Mesodermal cell (in vitro differentiated cells): ENCODE results near the gene SLC25A13.

Experiments
- H3K27ac ChIP-seq: 2 replicates; pipeline ENCODE4 v1.7.0; 2013; ENCODE audit warnings: mild to moderate bottlenecking, low read depth, low read length, moderate library complexity; ENCODE audit not compliant: severe bottlenecking
- H3K36me3 ChIP-seq: 2 replicates; pipeline ENCODE4 v1.7.1; 2013; ENCODE audit warnings: mild to moderate bottlenecking, low read length, moderate library complexity; ENCODE audit not compliant: control insufficient read depth, insufficient read depth
- H3K4me1 ChIP-seq: one replicate; pipeline ENCODE4 v1.7.1; 2013; ENCODE audit warnings: mild to moderate bottlenecking, low read length; ENCODE audit not compliant: insufficient read depth, control insufficient read depth, poor library complexity, severe bottlenecking
- H3K4me3 ChIP-seq: 2 replicates; pipeline ENCODE4 v1.7.0; 2013; ENCODE audit warnings: low read length, control low read depth, mild to moderate bottlenecking; ENCODE audit not compliant: insufficient read depth, poor library complexity, severe bottlenecking; ENCODE audit errors: extremely low read depth
- H3K9me3 ChIP-seq: 2 replicates; pipeline ENCODE4 v1.7.1; 2013; ENCODE audit warnings: mild to moderate bottlenecking, low read length, moderate library complexity; ENCODE audit not compliant: control insufficient read depth
- WGBS, 2 experiments: methylation state at CpG; one replicate each; pipeline ENCODE4 v1.1.5; 2013; ENCODE audit warnings: missing lambda C conversion rate in 2 of 2; ENCODE audit not compliant: insufficient coverage in 2 of 2; 5-methylcytosine and 5-hydroxymethylcytosine counted together

The SLC25A13 gene

DNA sequence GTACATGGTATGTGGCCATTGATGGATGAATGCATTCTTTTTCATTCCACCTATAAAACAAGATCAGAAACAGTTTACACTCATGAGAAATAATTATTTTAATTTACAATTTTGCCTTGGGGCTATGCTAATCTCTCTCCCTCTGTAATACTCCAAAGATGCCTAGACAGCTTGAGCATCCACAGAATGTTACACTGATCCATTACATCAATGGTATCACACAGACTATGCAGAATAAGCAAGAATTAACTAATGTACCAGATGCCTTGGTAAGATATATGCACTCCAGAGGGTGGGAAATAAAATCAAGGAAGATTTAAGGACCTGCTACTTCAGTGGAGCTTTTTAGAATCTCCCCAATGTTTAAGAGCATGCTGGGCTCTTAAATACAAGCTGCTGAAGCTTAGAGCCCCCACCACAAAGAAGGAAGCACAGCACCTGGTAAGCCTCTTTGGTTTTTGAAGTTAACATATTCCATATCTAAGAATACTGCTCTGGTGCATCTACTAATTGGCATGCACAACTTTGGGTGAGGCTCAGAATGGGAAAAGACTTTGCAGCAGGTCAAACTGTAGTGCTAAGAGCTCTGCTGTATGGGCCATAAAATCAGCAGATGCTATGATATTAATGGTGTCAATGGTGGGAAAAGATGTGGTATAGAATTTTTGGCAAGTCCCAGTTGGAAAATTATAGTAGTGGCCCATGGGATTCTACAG lies 219.6 kb downstream of the SLC25A13 start:
- H3K27ac ChIP-seq, result no peak overlapping the region
- H3K9me3 ChIP-seq, result no peaks in the 10 kb centered on the region
- H3K4me1 ChIP-seq, result no peaks in the 10 kb centered on the region
- no peak overlapping the region for H3K4me3 ChIP-seq
- no peaks in the 10 kb centered on the region for H3K36me3 ChIP-seq

DNA sequence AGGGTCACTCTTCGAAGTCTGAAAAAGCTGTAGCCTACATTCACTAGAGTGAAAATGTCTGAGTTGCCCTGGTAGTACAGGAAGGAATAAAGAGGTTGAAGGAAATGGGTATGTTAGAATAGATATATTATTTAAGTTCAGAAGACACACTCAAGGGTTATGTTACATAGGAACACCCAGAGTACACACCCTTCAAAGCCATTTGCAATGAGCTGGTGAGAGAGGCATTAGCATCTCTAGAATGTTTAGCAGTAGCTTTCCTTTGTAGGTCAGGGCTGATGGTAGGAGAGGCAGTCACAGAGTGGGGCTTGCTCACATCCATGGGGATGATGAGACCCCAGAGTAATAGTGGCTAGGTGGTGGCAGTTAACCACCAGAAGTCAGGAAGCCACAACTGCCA lies 221.2 kb downstream of the SLC25A13 start:
- Histone ChIP-seq H3K36me3 (no peaks in the 10 kb centered on the region), H3K4me1 (no peaks in the 10 kb centered on the region), H3K9me3 (no peaks in the 10 kb centered on the region), H3K27ac (no peak overlapping the region), H3K4me3 (no peak overlapping the region)
- WGBS, 2 experiments, result 100% methylated on average over 1 of the region's 1 CpG; no CpG with 5 or more reads in 1 of the 2 experiments

DNA sequence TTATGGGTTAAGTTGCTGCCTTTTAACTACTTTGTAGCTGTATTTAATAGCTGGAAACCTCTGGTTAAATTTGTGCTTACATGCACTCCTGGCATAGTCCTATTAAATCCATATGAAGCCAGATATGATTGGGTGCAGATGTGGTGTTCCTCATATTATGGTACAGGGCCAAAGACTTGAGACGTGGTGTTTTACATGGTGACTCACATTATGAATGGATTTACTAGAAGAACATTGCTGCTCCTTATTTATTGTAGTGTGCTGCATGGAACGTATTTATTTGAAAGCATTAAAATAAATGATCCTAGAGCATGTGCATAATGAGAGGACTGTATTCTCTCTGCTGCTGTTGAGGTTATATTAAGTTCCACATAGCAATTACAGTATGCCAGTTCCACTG lies 224.1 kb downstream of the SLC25A13 start:
- Histone ChIP-seq H3K4me3 (no peak overlapping the region), H3K9me3 (no peaks in the 10 kb centered on the region), H3K4me1 (no peaks in the 10 kb centered on the region), H3K36me3 (no peaks in the 10 kb centered on the region), H3K27ac (no peak overlapping the region)
- 82 to 86% methylated on average over 1 to 2 of the region's 2 CpGs for WGBS, 2 experiments

DNA sequence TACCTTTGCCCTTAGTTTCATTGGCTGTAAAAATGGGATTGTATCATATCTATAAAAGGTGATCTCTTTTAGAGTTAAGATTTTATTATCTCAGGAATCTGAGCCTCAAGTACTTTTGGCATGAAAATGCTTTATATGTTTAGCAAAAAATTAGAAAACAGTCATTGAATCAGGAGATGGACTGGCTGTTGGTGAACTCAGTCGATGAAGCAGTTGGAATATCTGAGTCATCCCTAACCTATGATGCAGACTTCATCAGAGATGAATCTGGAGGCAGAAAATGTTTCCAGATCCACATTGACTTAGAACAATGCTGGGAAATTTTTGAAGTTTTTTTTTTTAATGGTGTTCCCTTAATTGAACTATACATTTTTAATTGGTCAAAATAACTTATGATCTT lies 228.5 kb downstream of the SLC25A13 start:
- H3K4me3 ChIP-seq, result no peak overlapping the region
- no peak overlapping the region for H3K27ac ChIP-seq
- H3K4me1 ChIP-seq, result no peaks in the 10 kb centered on the region
- no peaks in the 10 kb centered on the region for H3K9me3 ChIP-seq
- WGBS, 2 experiments, result 83 to 100% methylated on average over 1 of the region's 1 CpG
- H3K36me3 ChIP-seq, result no peaks in the 10 kb centered on the region

DNA sequence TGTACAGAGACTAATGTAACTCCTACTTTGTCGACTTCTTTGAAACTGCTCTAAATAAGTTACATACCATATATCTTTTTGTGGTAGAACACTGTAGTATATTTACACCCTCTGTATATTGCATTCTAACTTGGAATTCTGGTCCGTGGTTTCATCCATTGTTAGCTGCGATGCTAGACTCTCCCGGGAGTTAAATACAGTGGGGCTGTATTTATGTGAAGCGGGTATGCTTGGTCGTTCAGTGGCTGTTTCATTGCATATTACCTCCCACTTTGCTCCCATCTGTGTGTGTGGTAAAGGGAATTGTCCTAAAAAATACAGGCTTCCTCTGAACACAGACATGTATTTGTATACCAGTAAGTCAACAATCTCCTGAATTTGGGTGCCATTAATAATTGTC lies 231.1 kb downstream of the SLC25A13 start:
- WGBS, 2 experiments, result no CpG with 5 or more reads among the region's 6 CpGs
- Histone ChIP-seq H3K4me3 (no peak overlapping the region), H3K27ac (no peak overlapping the region), H3K4me1 (no peaks in the 10 kb centered on the region), H3K9me3 (no peaks in the 10 kb centered on the region), H3K36me3 (no peaks in the 10 kb centered on the region)

DNA sequence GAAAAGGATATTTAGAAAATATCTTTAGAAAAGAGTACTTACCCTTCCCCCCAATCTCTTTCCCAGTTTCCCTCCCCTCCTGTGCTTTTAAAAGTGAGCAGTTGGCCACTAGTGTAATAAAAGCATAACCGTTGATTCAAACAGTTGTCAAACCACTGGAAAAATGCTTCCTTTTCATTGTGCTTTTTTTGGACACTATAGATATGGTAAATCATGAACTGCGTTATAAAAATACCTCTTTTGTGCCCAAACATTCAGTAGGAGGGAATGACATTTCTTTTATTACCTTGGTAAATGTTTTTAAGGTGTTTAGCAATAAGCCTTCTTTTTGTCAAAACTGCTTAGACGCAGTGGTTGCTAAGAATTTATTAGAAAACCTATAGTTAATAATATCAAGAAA lies 232.4 kb downstream of the SLC25A13 start:
- H3K27ac ChIP-seq, result no peak overlapping the region
- no peak overlapping the region for H3K4me3 ChIP-seq
- WGBS, 2 experiments, result no CpG with 5 or more reads among the region's 3 CpGs
- no peaks in the 10 kb centered on the region for H3K36me3 ChIP-seq
- no peaks in the 10 kb centered on the region for H3K9me3 ChIP-seq
- no peaks in the 10 kb centered on the region for H3K4me1 ChIP-seq

DNA sequence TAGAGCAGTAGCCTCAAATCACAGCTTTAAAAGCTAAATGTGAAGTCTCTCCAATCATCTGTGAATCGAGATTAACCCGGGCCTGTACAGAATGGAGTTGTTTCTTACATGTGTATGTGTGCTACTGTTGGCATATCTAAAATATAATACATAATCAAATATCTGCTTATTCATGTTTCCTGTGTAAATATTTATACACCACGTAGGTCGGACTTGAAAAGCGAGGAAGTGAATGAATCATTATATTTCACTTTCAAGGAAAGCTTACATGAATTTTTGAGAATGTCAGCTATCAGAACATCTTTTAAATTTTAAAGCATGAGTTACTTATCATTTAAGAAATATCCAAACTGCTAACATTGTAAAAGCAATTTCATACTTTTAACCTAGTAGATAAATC lies 233.3 kb downstream of the SLC25A13 start:
- Histone ChIP-seq H3K4me1 (no peaks in the 10 kb centered on the region), H3K9me3 (no peaks in the 10 kb centered on the region), H3K4me3 (no peak overlapping the region), H3K27ac (no peak overlapping the region), H3K36me3 (no peaks in the 10 kb centered on the region)
- WGBS, 2 experiments, result no CpG with 5 or more reads among the region's 5 CpGs

DNA sequence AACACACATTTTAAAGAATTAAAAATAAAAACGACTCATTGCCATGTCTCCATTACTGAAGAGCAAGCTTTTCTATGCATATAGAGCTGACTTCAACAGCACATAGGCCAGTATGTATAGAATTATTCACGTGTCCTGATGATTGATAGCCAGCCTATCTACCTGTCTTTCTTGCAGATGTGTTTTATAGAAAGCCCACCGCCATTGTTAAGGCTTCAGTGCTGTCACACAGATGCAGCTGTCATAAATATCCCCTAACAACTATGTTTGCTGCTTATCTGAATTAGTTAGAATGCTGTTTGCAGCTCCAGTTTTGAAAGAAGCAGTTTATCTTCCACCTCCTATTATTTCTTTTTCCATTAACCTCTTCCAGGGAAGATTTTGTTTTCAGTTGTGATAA lies 235.9 kb downstream of the SLC25A13 start:
- H3K9me3 ChIP-seq, result no peaks in the 10 kb centered on the region
- H3K4me3 ChIP-seq, result no peak overlapping the region
- H3K4me1 ChIP-seq, result no peaks in the 10 kb centered on the region
- H3K27ac ChIP-seq, result no peak overlapping the region
- 62% methylated on average over 2 of the region's 3 CpGs; no CpG with 5 or more reads in 1 of the 2 experiments for WGBS, 2 experiments
- H3K36me3 ChIP-seq, result no peaks in the 10 kb centered on the region

DNA sequence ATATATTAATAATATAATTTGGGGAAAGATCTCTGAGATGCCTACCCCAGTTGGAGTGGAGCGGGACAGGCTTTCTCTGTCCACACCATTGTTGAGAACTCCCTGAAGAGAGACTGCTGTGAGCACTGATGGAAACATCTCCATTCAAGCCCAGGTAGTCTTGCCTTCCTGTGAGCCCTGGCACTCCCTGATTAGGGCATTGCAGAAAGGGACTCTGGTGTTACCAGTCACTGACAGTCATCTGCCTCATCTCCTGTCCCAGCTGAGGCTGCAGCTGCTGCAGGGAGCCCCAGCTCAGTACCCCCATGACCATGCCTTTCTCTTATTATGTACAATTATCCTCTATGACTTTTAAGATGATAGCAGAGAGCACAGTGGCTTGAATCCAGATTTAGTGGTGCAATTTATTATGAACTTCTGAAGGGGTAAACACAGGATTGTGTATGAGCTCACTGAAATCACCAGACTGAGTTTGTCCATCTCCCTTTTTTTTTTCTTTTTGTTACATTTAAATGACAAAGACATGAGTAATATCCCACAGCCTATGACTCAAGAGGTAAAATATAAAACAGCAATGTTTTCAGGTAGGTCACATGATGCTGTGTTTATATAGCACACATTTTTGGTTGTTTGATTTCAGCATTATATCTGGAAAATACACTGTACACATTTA lies 236.9 kb downstream of the SLC25A13 start:
- H3K4me3 ChIP-seq, result no peak overlapping the region
- H3K4me1 ChIP-seq, result no peaks in the 10 kb centered on the region
- no peaks in the 10 kb centered on the region for H3K36me3 ChIP-seq
- WGBS, 2 experiments, result 80 to 100% methylated on average over 1 of the region's 1 CpG
- H3K9me3 ChIP-seq, result no peaks in the 10 kb centered on the region
- H3K27ac ChIP-seq, result no peak overlapping the region

DNA sequence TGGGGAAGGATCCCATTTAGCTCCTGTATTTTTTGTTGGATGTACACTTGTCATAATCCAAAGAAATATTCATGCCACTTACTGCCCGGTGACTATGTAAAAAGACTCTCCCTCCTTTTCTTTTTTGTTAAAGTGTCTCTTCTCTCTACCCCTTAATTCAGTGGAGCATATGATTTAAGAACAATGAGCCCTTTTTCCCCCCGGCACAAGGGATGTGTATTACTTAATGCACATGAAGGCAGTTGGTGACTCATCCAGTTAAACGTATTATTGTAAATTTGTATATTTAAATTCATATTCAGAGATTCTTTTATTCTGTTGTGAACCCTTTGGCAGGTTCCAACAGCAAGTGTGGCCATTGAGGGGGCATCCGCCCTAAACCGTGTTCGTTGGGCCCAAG lies 241.9 kb downstream of the SLC25A13 start:
- Histone ChIP-seq H3K4me1 (no peaks in the 10 kb centered on the region), H3K4me3 (no peak overlapping the region), H3K36me3 (no peaks in the 10 kb centered on the region), H3K9me3 (no peaks in the 10 kb centered on the region), H3K27ac (no peak overlapping the region)
- 98 to 100% methylated on average over 1 to 3 of the region's 6 CpGs for WGBS, 2 experiments

DNA sequence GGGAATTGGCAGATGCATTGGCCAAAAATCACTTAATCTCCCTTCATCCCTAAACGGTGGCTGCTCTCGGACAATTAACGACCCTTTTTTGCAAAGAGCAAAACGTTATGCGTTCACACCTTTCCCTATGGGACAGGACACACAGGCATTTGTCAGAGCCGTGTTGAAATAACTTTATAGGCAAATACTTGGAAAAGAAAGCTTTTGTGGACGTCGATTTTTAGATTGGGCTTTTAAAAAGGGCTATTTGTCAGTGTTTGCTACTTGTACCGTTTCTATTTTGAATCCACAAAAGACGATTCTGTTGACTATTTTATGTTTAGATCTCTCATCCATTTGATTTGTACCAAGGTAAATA lies 245.6 kb downstream of the SLC25A13 start:
- Histone ChIP-seq H3K9me3 (no peaks in the 10 kb centered on the region), H3K27ac (peak overlapping the region; percentile 43), H3K4me3 (peak overlapping the region; percentile 49), H3K4me1 (no peaks in the 10 kb centered on the region), H3K36me3 (no peaks in the 10 kb centered on the region)
- 15 to 35% methylated on average over 8 of the region's 10 CpGs for WGBS, 2 experiments
